ENCODE measurements around the gene MAPRE2. TPM values are rescaled to one million over a fixed set of nuclear protein-coding genes. Genes with fewer than 3 reads are reported as not detected.

MAPRE2 gene
- total and polyA plus RNA-seq, 2 of the 13 experiments (the other 11 are each of a cell fraction or from before 2014, with no cell fraction given): 34.5 to 67.9 TPM

DNA sequence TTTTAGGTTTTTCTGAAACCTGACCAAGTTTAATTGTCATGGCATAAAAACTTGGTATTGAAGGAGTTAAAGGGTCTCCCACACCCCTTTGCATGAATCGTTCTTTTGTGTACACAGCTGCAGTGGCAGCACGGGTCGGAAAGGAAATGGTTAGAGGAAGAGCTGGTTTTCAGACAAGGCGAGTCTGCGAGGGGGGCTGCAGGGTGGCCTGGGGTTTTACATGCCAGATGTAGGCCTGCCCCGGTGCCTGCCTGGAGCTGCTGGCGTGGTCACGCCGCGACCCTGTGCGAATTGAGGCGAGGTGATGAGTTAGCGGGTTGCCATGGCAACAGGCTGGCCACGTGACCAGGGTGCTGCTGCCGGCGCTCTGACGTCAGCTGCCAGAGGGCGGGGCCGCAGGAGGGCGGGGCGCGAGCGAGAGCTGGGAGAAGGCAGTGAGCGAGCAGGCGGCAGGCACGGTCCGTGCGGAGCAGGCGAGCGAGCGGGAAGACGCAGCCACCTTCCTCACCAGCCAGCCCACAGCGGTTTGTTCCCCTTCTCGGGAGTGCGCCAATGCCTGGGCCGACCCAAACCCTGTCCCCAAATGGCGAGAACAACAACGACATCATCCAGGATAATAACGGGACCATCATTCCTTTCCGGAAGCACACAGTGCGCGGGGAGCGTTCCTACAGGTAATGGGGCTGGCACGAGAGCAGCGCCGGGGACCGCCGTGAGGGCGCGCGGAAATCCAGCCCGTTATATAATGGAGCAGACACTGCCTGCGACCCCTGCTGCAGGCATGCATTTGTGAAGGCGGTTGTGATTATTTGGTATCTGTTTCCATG is at the start of gene MAPRE2 (continued):
- TF ChIP-seq, protein P1, sequence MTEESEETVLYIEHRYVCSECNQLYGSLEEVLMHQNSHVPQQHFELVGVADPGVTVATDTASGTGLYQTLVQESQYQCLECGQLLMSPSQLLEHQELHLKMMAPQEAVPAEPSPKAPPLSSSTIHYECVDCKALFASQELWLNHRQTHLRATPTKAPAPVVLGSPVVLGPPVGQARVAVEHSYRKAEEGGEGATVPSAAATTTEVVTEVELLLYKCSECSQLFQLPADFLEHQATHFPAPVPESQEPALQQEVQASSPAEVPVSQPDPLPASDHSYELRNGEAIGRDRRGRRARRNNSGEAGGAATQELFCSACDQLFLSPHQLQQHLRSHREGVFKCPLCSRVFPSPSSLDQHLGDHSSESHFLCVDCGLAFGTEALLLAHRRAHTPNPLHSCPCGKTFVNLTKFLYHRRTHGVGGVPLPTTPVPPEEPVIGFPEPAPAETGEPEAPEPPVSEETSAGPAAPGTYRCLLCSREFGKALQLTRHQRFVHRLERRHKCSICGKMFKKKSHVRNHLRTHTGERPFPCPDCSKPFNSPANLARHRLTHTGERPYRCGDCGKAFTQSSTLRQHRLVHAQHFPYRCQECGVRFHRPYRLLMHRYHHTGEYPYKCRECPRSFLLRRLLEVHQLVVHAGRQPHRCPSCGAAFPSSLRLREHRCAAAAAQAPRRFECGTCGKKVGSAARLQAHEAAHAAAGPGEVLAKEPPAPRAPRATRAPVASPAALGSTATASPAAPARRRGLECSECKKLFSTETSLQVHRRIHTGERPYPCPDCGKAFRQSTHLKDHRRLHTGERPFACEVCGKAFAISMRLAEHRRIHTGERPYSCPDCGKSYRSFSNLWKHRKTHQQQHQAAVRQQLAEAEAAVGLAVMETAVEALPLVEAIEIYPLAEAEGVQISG (CRISPR knock-in tag; IDR thresholded peaks at IDR 0.05): peak; percentile 82
- TF ChIP-seq ZNF253 (CRISPR knock-in tag; IDR thresholded peaks at IDR 0.05; ENCODE audit: borderline replicate concordance) (no peak), ATF7 (IDR thresholded peaks at IDR 0.05) (no peak), ATF7 (CRISPR knock-in tag; IDR thresholded peaks at IDR 0.05) (peak; percentile 81), KDM2A (CRISPR knock-in tag; IDR thresholded peaks at IDR 0.05; ENCODE audit: borderline replicate concordance, low read depth) (peak; percentile 80; the same call in 1 of the 2 replicates), ZNF318 (CRISPR knock-in tag; IDR thresholded peaks at IDR 0.05) (0 out of 2 replicates have a peak, but pooled peaks have one; percentile 19), HOMEZ (CRISPR knock-in tag; IDR thresholded peaks at IDR 0.05; ENCODE audit: low read depth) (no peak), ZBTB8A (CRISPR knock-in tag; IDR thresholded peaks at IDR 0.05; ENCODE audit: borderline replicate concordance, low read depth) (no peak), TOPORS (CRISPR knock-in tag; IDR thresholded peaks at IDR 0.05) (peak; percentile 77), CENPT (CRISPR knock-in tag; IDR thresholded peaks at IDR 0.05; ENCODE audit: low read depth) (0 out of 2 replicates have a peak, but pooled peaks have one; percentile 34)

Data from HepG2 (cell line).